Nucleus accumbens (tissue), 56 donors: ENCODE measurements around the gene FGF14.
A peak's percentile ranks its signal among the peaks of the same experiment; 100 is the strongest.
"Not testable (repeated sequence)": the region's sequence is repeated elsewhere in the genome, so short reads cannot be mapped to it uniquely, and the experiment has no call there.

Source experiments
- DNase-seq, 56 donors: peaks; one replicate each; lab custom pipeline; 2025; lab: John Stamatoyannopoulos, UW

The FGF14 gene

DNA sequence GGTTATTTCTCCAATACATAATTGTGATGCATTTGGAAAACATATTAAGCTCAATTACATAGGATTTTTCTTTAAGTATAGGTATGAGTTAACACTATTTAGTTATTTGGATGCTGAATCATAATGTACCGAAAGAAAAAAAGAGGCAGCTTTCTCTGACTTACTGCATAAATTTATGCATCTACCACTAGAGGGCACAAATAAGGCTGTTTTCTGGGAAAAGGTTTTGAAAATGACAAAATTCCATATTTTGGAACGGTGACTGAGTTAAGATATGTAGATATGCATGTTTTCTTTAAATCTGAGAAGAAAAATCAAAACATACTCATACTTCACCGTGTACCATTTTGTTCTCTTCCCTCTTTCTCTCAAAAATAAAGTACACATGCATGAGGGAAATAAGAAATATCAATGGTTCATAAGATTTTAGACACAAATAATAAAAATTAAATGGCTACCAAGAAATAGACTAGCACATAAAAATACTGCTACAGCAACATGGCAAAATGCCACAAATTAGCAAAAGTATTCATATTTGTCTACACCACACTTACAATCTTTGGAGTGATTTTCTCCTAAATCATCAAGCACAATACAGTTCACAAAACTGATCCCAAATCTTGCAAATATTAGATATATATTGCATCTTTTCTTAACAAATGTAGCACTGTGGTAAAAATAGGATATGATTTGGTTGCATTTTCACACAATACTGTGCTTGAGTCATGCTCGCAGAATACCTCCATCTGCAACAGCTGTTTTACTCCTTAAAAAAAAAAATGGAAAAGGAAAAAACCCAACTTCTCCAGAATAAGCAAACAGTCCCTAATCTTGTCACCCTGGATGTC, 260.0 kb downstream of the FGF14 start:
- DNase-seq: no peak

DNA sequence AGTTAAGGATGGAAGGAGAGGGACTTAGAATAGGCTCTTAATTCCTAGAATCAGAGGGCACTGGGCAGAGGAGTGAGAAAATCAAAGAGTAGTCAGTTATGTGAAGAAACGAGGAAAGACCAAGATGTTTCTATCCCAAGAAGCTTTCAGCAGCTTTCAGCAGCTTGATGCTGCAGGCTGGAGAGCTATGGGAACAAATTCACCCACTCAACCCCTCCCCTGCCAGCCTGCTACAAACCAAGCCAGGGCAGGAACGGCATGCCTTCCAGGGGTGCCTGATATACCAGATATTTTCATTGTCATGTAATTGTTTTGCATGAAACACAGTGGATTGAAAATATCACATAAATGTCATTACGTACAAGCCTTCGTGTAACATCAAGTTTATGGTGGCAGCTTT, 262.2 kb downstream of the FGF14 start:
- peak in 4 of 56 donors; percentile 2 to 12 (median 3) for DNase-seq

DNA sequence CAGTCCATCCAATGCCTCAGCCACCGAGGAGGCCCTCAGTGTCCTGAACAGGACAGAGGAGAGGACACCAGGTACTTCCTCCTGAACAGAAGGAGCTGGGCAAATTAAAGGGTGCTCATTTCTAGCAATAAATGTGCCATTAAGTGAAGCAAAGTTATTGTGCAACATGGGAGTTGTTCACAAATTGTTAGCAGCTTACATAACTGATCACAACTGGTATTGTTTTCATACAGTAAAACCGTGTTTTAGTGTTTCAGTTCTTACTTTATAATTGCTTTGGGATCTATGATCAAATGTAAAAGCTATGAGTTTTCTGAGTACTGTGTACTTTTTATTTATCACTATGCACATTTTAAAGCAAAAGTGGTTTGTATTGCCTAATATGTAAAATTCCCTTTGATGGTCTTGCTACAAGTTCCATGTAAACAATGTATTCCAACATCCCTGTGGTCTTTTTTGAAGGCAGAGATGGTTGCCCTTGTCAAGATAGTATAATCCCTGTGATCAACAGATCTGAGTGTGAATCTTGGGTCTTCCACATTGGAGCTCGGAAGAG, 263.1 kb downstream of the FGF14 start:
- no peak for DNase-seq

DNA sequence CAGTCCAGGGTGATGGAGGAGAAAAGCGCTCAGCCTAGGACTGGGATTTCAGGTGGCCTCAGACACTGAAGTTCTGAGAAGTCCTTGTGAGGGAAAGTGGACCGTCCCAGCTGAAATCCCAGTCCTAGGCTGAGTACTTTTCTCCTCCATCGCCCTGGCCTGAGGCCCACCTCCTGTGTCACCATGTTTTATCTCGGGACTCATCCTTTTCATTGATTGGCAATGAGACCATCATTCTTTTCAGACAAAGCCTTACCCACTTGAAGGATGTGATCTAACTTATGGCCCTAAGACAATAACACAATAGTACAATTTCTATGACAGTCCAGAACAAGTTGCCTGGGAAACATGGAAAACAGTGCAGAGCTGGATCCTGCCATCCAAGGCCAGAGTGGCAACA, 263.9 kb downstream of the FGF14 start:
- DNase-seq: not testable (repeated sequence)

DNA sequence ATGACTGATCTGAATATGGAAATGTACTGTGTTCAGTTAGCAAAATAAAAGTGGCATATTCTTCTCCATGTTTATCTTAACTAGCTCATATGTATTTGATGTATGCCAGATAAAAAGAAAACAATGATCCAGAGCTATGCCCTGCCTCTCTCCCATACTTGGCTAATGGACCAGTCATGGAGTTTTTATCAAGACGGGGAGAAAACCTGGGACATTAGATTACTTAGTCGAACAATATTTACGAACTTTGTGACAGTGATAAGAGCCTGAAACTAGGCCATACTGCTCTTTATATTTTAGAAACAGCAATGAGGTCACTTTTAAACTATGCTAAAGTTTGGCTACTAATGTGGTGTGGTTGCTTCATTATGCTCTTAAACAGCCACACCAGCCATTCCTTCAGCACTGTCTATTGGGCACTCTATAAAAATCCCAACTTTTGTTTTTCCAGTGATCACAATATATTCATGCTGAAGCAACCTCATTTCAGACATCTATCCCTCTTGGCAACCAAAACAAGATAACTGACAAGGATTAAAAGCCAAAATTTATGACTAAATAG, 265.0 kb downstream of the FGF14 start:
- no peak for DNase-seq

DNA sequence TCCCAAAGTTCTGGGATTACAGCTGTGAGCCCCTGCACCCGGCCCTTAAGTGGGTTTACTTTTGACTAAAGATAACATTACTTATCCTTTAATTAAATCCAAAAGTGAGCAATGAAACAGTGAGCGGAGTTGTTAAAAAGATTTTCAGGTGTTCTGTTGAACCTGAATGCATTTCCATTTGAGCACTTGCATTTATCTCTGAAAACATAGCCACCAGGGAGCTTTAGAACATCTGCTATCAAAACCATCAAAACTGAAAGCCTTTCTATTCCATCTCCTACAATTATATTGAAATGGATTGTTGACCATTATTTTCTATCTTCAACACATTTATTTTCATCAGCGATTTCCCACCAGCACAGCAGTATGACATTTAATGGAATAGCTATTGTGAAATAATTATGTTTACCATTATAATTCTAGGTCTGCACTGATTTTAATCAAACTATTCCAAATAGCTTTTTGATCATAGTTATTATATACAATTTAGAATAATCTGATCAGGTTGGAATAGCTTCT, 269.0 kb downstream of the FGF14 start:
- no peak for DNase-seq

DNA sequence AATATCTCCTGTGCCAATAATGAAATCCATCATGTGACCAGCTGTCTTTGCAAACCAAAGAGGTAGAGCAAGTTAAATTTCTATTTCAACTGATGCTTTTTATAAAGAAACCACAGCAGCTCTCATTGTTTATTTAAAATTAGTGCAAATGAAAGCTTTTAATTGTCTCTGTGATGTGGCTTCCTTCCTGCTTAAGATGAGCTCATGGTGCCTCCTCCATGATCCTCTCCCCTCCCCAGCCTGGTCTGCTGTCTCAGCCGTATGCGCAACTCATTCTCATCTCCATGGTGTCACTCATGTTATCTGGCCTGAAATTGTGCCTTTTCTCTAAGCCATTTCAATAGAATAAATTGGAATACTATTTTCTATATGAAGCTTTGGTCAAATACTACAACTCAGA, 270.6 kb downstream of the FGF14 start:
- no peak for DNase-seq

DNA sequence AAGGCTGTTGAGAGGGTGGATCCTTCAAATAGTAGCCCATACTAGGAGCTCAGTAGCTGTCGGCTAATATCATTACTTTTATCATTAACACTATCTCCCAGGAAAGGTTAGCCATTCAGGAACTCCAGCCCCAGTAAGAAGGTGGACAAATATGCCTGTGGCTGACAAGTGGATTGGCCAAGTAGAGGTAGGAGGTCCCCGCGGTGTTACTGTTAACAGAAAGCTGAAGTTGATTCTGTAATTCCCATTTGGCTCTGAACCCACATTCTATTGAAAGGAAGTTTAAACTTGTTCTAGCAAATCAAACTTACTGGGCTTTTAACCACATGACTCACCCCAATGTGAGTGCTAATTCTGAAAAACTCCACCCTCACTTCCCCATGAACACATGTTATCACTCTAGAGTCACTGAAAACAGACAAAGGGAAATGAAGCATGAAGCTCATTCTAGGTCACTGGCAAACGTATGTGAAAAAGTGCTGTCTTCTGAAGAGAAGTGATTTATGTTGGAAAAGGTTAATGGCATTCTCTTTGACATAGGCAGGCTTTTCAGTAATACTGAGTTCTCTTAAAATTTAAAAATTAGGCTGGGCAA, 273.5 kb downstream of the FGF14 start:
- DNase-seq: no peak

DNA sequence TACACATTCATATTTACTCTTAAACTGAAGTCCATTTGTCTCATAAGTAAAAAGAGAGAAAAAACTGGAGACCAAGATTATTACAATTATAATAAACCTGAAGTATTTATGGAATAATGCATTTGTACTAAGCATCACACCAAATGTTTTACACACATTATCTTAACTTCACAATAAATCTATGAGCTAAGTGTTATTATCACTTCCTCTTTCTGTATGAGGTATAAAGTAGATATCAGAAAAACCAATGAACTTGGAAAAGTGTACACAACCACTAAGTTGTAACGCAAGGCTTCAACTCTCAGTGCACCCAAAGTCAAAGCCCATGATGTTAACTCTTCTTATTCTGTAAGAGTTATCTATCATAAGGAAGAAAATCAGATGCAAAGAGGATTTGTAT, 274.7 kb downstream of the FGF14 start:
- DNase-seq: no peak

DNA sequence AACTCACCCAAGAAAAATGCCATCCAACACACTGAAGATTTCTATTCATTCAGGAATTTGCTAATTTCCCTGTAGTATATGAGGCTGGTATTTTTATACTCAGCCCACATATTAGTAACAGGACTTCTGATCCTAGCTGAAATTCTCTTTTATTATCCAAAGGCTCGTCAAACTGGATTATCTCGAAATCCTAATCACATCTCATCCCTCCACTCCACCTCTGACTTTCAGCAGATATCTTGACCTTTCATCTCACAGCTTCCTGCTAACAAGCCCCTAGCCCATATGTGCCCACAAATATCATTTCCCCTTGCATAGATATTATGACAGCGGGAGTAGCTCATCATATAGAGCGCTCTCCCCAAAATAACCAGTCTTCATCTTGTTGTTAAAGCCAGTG, 279.7 kb downstream of the FGF14 start:
- no peak for DNase-seq

DNA sequence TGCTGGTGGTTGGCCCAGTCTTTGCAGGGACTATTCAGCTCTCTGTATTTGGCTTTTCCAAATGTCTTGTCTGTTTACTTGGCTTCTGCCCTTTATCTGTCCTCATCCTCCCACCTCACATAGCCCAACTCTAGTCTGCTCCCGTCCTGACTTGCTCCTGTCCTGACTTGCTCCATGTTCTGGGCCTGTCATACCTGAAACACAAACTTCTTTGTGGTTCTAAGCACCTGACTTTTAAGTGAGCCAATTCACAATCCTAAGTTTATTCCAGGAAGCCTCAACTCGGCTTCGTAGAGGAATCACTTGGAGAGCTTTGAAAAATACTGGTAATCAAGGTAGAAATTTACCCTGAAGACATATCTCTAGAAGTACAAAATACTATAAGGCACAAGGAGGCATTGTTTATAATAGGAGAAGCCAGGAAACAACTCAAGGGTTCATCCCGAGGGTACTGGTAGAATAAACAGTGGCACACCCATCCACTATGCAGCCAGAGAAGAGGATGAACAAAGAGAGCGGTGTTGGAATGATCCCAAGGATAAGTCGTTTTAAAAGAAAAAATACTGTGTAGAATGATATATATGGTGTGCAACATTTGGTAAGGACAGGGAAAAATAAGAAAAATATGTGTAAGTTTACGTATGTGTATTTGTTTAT, 284.5 kb downstream of the FGF14 start:
- no peak for DNase-seq

DNA sequence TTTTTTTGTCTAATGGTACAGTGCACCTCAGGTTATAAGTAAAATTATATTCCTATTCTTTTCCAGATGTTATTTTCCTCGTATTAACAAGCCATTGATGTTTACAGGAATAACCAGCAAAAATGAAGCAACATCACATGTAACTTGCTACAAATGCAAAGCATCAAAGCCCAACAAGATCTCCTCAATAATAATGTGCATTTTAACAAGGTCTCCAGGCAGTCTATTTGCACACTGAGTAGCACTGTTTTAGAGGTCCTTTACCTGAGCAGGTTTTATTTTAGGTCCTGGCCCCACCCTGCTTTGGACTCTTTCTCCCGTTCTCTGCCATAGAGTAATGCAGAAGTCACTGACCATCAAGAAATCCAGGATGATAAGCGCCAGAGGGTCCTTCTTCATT, 298.4 kb downstream of the FGF14 start:
- DNase-seq: no peak

DNA sequence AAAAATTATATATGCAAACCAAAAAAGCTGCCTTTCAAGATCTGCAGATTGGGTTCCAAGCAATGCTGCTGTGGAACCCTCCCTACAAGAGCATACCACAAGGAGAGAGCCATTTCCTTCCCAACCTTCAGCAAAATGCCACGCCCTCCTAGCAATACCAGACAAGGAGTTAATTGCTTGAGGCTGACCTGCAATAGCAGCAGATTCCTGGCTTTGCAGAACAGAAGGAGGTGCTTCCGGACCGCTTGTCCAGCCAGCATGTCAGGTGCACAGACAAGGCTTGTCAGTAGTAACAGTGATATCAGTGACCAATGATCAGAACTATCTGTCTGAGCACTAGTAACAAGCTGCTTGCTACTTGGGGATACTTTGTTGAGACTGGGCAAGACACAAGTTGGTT, 301.6 kb downstream of the FGF14 start:
- DNase-seq: no peak

DNA sequence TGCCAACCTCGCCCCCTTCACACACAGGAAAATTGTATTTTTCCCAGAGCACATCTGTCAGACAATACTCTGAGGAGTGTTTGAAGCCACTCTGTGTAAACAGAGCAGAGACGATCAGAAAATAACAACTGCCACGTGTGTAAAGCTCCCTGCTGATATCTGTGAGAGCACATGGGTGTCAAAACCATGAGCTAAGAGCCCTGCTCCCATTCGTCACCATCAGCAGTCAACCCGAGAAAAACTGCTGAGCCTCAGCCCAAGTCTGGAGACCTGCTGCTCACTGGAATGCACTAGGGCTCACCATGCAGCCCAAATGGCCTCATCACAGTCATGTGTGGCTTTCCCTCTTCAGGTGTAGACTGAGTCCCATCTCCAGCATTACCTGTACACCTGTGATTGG, 304.1 kb downstream of the FGF14 start:
- DNase-seq: no peak

DNA sequence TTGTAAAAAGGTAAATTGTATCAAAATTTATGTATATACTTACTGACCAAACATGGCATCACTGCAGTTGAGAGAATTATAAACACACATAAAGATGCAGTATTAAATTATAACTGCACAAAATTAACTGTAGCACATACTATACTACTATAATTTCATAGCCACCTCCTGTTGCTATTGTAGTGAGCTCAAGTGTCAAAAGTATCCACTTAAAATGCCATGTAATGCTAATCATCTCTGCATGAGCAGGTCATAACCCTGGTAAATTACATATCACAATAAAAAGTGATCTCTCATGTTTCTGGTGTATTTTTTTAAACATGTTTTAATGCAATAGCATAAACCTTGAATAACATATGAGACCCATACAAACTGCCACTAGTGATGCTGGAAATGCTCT, 308.6 kb downstream of the FGF14 start:
- DNase-seq: not testable (repeated sequence)

DNA sequence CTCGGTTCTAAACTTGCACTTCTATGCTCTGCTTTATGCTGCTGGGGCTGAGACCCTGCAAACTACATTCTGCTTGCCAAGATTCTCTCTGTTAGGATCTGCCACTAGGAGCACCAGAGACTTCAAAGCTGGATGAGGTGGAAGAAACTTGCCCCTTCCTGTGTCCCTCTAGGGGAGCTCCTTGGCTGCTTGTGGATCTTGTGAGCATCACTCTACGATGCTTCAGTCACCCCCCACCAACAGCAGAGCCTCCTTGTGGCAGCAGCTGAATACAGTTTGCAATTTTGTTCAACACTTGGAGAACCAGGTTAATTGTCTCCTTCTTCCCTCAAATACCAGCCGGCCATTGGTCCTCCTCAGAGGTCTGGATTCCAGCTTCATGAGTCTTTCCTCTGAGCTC, 310.6 kb downstream of the FGF14 start:
- DNase-seq: no peak

DNA sequence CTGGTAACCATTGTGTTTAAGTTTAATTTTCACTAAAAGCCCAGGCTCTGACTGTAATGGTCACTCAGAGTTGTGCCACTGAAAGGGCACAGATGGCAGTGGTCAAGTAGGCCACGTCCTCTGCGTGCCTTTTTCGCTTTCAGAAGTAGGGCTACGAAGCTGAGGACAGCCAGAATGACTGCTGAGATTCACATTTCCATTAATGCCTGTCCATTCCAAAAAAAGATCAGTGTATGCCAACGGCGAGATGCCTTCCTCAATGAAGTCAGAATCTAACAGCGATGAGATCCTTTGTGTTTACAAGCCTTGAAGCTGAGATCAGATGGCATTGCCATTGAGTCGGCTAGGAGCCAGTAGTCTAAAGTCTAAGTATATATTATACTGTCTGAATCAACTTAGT, 311.3 kb downstream of the FGF14 start:
- no peak for DNase-seq

DNA sequence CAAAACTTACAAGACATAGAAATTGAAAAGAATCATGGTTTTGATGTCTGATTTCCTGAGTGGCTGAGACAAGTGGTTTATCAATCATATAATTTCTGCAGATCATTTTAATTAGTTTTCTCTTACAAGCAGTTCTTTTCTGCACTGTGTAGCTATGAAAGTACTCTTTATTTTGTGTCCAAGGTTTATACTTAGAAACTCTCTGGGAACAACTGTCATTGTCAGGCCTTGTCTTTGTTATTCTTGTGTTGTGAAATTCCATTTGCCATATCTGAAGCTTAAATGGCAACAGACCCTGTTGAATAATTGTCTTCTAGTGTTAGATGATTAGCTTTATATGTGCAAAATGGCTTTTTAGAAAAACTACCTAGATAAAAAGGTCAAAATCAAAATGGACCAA, 312.1 kb downstream of the FGF14 start:
- DNase-seq: no peak

DNA sequence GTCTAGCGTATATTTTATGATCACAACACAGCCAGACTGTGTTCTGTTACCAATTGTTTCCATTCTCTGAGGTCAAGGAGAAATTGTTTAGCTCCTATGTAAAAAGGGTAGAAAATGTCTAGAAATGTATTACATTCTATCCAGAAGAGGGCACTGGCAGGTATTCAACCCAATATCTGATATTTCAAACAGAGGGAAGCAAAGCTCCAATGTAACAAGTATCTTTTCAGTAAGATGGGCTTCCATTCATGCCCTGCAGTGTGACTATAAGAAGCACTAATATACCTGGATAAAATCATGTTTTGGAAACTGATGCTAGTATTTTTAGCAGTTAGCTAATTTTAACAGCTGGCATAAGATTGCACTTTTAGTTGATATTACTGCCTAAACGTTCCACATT, 312.7 kb downstream of the FGF14 start:
- DNase-seq: no peak

DNA sequence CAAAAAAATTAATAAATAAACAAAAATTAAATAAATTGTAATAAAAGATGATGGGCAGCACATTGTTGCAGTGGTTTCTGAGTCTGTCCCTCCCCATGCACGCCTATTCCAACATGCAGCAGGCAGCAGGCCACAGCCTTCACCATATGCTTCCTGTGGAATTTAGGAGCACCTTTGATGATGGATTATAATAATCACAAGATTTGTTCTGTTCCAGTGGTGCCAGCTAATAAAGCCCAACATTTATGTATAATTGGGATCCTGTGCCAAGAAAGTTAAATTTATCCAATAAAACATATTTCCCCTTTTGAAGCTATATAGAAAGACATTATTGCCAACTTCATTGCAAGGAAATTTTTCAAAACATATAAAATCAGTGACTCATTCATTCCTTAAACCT, 328.6 kb downstream of the FGF14 start:
- DNase-seq: no peak

DNA sequence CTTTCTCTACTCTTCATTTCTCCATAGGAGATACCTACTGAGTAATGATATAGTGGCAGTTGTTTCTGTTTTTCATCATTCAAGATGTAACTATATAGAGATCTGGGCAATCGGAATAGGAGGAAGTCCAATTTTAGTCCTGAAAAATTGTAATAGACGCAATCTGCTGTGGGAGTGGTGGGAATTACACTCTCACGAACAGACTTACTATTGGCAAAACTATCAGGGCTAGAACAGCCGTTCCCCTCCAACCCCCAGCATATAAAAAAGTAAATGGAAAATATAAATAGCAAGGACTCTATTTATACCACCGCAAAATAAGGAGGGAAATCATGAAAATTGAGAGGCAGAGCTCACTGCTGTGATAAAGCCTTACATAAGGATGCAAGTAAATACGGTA, 330.1 kb downstream of the FGF14 start:
- DNase-seq: no peak
